ENCODE results near the gene MRPL23. TPM values are rescaled to one million over a fixed set of nuclear protein-coding genes. Genes with fewer than 3 reads are reported as not detected.

Gene MRPL23
- total RNA-seq, 3 donors from 2014 or later (not counting 1 experiment from before 2014, with no cell fraction given): 31.2 to 35.4 (median 32.8) TPM

- Histone ChIP-seq H3K27ac (ENCODE audit: low read length) (no peak overlapping the region), H3K9me3 (ENCODE audit: control insufficient read depth, insufficient read depth, low read length) (no peaks in the 10 kb centered on the region), H3K4me1 (ENCODE audit: control insufficient read depth, insufficient read depth, low read length) (peaks cover 26% of the 10 kb centered on the region), H3K4me3 (ENCODE audit: low read length) (no peak overlapping the region), H3K36me3 (ENCODE audit: control insufficient read depth, insufficient read depth, low read length) (no peaks in the 10 kb centered on the region), H3K27me3 (ENCODE audit: control insufficient read depth, insufficient read depth, low read length) (peaks cover 2% of the 10 kb centered on the region)
- intact Hi-C loops (cut with micrococcal nuclease): no loop called here
- no peak for TF ChIP-seq CTCF (IDR thresholded peaks at IDR 0.05)
- WGBS (ENCODE audit: insufficient coverage): 77% methylated on average over 14 of the region's 14 CpGs
- peak in 1 of 3 donors; percentile 13 for ATAC-seq
- Mint-ChIP-seq H3K27ac (peak overlapping the region; percentile 0 to 41), H3K27me3 (ENCODE audit: low read depth in 2 of 2) (peaks cover 0 to 13% of the 10 kb centered on the region in 2 donors), H3K36me3 (no peaks in the 10 kb centered on the region), H3K4me1 (peaks cover 0 to 37% of the 10 kb centered on the region in 2 donors), H3K9me3 (no peaks in the 10 kb centered on the region), H3K4me3 (no peak overlapping the region)
- DNase-seq: peak in 1 of 2 donors; percentile 34
Observed at GRCh38 chr11:1916132-1916985, 30.8 kb upstream of the MRPL23 start.

GRCh38 chr11:1916986-1917522 lies 30.1 kb upstream of the MRPL23 start:
- Mint-ChIP-seq H3K9me3 (no peaks in the 10 kb centered on the region), H3K27me3 (ENCODE audit: low read depth in 2 of 2) (peaks cover 0 to 13% of the 10 kb centered on the region in 2 donors), H3K4me3 (no peak overlapping the region), H3K27ac (no peak overlapping the region), H3K4me1 (peaks cover 0 to 37% of the 10 kb centered on the region in 2 donors), H3K36me3 (no peaks in the 10 kb centered on the region)
- WGBS (ENCODE audit: insufficient coverage): 78% methylated on average over 8 of the region's 8 CpGs
- Histone ChIP-seq H3K27me3 (ENCODE audit: control insufficient read depth, insufficient read depth, low read length) (peaks cover 2% of the 10 kb centered on the region), H3K4me3 (ENCODE audit: low read length) (no peak overlapping the region), H3K4me1 (ENCODE audit: control insufficient read depth, insufficient read depth, low read length) (peaks cover 27% of the 10 kb centered on the region), H3K27ac (ENCODE audit: low read length) (no peak overlapping the region), H3K9me3 (ENCODE audit: control insufficient read depth, insufficient read depth, low read length) (no peaks in the 10 kb centered on the region), H3K36me3 (ENCODE audit: control insufficient read depth, insufficient read depth, low read length) (no peaks in the 10 kb centered on the region)
- DNase-seq (peak in 1 of 2 donors; percentile 29), ATAC-seq (peak in 2 of 3 donors; percentile 6 to 27)
- no peak for TF ChIP-seq CTCF (IDR thresholded peaks at IDR 0.05)
- intact Hi-C loops (cut with micrococcal nuclease): no loop called here

- Mint-ChIP-seq H3K4me1 (peaks cover 3 to 40% of the 10 kb centered on the region in 2 donors), H3K36me3 (no peaks in the 10 kb centered on the region), H3K27ac (no peak overlapping the region), H3K27me3 (ENCODE audit: low read depth in 2 of 2) (peaks cover 0 to 15% of the 10 kb centered on the region in 2 donors), H3K9me3 (no peaks in the 10 kb centered on the region), H3K4me3 (no peak overlapping the region)
- Histone ChIP-seq H3K27ac (ENCODE audit: low read length) (no peak overlapping the region), H3K9me3 (ENCODE audit: control insufficient read depth, insufficient read depth, low read length) (no peaks in the 10 kb centered on the region), H3K27me3 (ENCODE audit: control insufficient read depth, insufficient read depth, low read length) (peaks cover 2% of the 10 kb centered on the region), H3K36me3 (ENCODE audit: control insufficient read depth, insufficient read depth, low read length) (no peaks in the 10 kb centered on the region), H3K4me1 (ENCODE audit: control insufficient read depth, insufficient read depth, low read length) (peaks cover 24% of the 10 kb centered on the region), H3K4me3 (ENCODE audit: low read length) (no peak overlapping the region)
- TF ChIP-seq CTCF (IDR thresholded peaks at IDR 0.05): peak; percentile 46
- WGBS (ENCODE audit: insufficient coverage): 70% methylated on average over 34 of the region's 34 CpGs
- DNase-seq (peak in 1 of 2 donors; percentile 43), ATAC-seq (peak in 2 of 3 donors; percentile 39 to 49)
- intact Hi-C loops (cut with micrococcal nuclease): no loop called here
Observed at GRCh38 chr11:1917523-1918435, 29.4 kb upstream of the MRPL23 start.

Measured in natural killer cell (primary cell).